Upper lobe of left lung (tissue), 6 donors: Measurements from ENCODE around the gene TARS3. TPM values are rescaled to one million over a fixed set of nuclear protein-coding genes. Genes with fewer than 3 reads are reported as not detected.

Experiments
- ATAC-seq, 2 donors: fragments of 200-7000 bp; cut with Tn5 transposase; one replicate each; pipeline ENCODE4 v1.9.1; 2022; ENCODE audit warnings: mild to moderate bottlenecking in 2 of 2, moderate library complexity in 2 of 2; ENCODE audit not compliant: low FRiP score in 2 of 2
- DNase-seq, 2 donors: peaks; one replicate each; pipeline ENCODE4 v3.0.0-alpha.2; 2019 to 2020
- H3K27ac ChIP-seq, 4 donors: fragments of 200-600 bp; sonication (generic); one replicate each; pipeline ENCODE4 v1.5.1; 2016 to 2019
- H3K27me3 ChIP-seq, 4 donors: fragments of 200-600 bp; sonication (generic); one replicate each; pipeline ENCODE4 v1.5.1; 2017 to 2019
- H3K36me3 ChIP-seq, 4 donors: fragments of 200-600 bp; sonication (generic); one replicate each; pipeline ENCODE4 v1.5.1; 2016 to 2019
- H3K4me1 ChIP-seq, 4 donors: fragments of 200-600 bp; sonication (generic); one replicate each; pipeline ENCODE4 v1.5.1; 2018 to 2019
- H3K4me3 ChIP-seq, 4 donors: fragments of 200-600 bp; sonication (generic); one replicate each; pipeline ENCODE4 v1.5.1; 2017 to 2019; ENCODE audit warnings: mild to moderate bottlenecking in 2 of 4, moderate library complexity in 1 of 4
- H3K9me3 ChIP-seq, 4 donors: fragments of 200-600 bp; sonication (generic); one replicate each; pipeline ENCODE4 v1.5.1; 2018 to 2019
- EP300 ChIP-seq, 4 donors: sonication (generic); formaldehyde crosslinking; IDR thresholded peaks; one replicate each; pipeline ENCODE4 v1.5.1; 2017; ENCODE audit warnings: antibody characterized with exemption in 4 of 4, control low read depth in 2 of 4
- POLR2A ChIP-seq, 4 donors: fragments of 450-650 bp; IDR thresholded peaks; one replicate each; pipeline ENCODE4 v1.5.1; 2016 to 2017; ENCODE audit warnings: antibody characterized with exemption in 4 of 4, mild to moderate bottlenecking in 2 of 4
- POLR2AphosphoS5 ChIP-seq, 2 donors: sonication (generic); formaldehyde crosslinking; IDR thresholded peaks; one replicate each; pipeline ENCODE4 v1.5.1; 2017; ENCODE audit warnings: antibody characterized with exemption in 2 of 2
- WGBS, 2 donors: methylation state at CpG; one replicate each; pipeline ENCODE4 v1.1.5; 2017 to 2018; 5-methylcytosine and 5-hydroxymethylcytosine counted together
- small RNA-seq, 4 donors: library from RNA; depleted of rRNA; stranded (forward); fragments of <200 nt; gene quantifications; one replicate each; pipeline ENCODE3, GENCODE V24; 2016
- total RNA-seq, 6 donors: library from RNA; depleted of rRNA in 4 of 6; stranded (reverse); fragments of >200 nt in 4 of 6; gene quantifications; one replicate each; pipeline versions ENCODE4 v1.1.0 to v1.2.1, GENCODE V29; 2016 to 2021
- TF ChIP-seq, protein P1 (sequence below), 6 experiments: fragments of 450-650 bp in 4 of 6; fragments of 200-600 bp in 2 of 6; sonication (generic) in 2 of 6; IDR thresholded peaks; one replicate each; pipeline ENCODE4 v1.5.1; 2016 to 2019; ENCODE audit warnings: antibody characterized with exemption in 6 of 6
- donor health status: DM: no; HTN: no; CAD: no; lungs with moderate emphysema.
- donor health status: DM: no; HTN: yes; CAD: no; lungs with severe emphysema.

TARS3 gene
- total RNA-seq, 6 donors from 2014 or later, result 8.7 to 45.1 (median 13.9) TPM

- no peak for ATAC-seq
Measured at GRCh38 chr15:101608201-101608600, 116.1 kb downstream of the TARS3 start.

GRCh38 chr15:101607108-101607507, 117.2 kb downstream of the TARS3 start:
- TF ChIP-seq EP300 (IDR thresholded peaks at IDR 0.05) (no peak), POLR2A (IDR thresholded peaks at IDR 0.05) (no peak), POLR2AphosphoS5 (IDR thresholded peaks at IDR 0.05) (no peak)
- TF ChIP-seq, protein P1, sequence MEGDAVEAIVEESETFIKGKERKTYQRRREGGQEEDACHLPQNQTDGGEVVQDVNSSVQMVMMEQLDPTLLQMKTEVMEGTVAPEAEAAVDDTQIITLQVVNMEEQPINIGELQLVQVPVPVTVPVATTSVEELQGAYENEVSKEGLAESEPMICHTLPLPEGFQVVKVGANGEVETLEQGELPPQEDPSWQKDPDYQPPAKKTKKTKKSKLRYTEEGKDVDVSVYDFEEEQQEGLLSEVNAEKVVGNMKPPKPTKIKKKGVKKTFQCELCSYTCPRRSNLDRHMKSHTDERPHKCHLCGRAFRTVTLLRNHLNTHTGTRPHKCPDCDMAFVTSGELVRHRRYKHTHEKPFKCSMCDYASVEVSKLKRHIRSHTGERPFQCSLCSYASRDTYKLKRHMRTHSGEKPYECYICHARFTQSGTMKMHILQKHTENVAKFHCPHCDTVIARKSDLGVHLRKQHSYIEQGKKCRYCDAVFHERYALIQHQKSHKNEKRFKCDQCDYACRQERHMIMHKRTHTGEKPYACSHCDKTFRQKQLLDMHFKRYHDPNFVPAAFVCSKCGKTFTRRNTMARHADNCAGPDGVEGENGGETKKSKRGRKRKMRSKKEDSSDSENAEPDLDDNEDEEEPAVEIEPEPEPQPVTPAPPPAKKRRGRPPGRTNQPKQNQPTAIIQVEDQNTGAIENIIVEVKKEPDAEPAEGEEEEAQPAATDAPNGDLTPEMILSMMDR (IDR thresholded peaks at IDR 0.05), result no peak
- ATAC-seq, result no peak
- no peaks in the 10 kb centered on the region for H3K36me3 ChIP-seq
- WGBS, 2 donors, result 60% methylated on average over 2 of the region's 2 CpGs
- H3K4me3 ChIP-seq, result no peak overlapping the region
- no peaks in the 10 kb centered on the region for H3K4me1 ChIP-seq
- no peaks in the 10 kb centered on the region for H3K27me3 ChIP-seq
- no peaks in the 10 kb centered on the region for H3K9me3 ChIP-seq
- no peak for DNase-seq
- no peak overlapping the region for H3K27ac ChIP-seq

More at GRCh38 chr15:101608201-101608600, 116.1 kb downstream of the TARS3 start:
- no peak for DNase-seq
- no peaks in the 10 kb centered on the region for H3K36me3 ChIP-seq
- H3K9me3 ChIP-seq, result no peaks in the 10 kb centered on the region
- no peaks in the 10 kb centered on the region for H3K4me1 ChIP-seq
- no peak for TF ChIP-seq EP300 (IDR thresholded peaks at IDR 0.05)
- no peak for TF ChIP-seq POLR2AphosphoS5 (IDR thresholded peaks at IDR 0.05)
- TF ChIP-seq POLR2A (IDR thresholded peaks at IDR 0.05), result no peak
- TF ChIP-seq, protein P1 (IDR thresholded peaks at IDR 0.05), result no peak
- H3K4me3 ChIP-seq, result no peak overlapping the region
- H3K27me3 ChIP-seq, result no peaks in the 10 kb centered on the region
- no peak overlapping the region for H3K27ac ChIP-seq
- WGBS, 2 donors, result 76% methylated on average over 9 of the region's 9 CpGs

GRCh38 chr15:101604124-101604874, 120.0 kb downstream of the TARS3 start:
- no peak overlapping the region for H3K4me3 ChIP-seq
- no peaks in the 10 kb centered on the region for H3K36me3 ChIP-seq
- ATAC-seq (no peak), DNase-seq (no peak)
- H3K4me1 ChIP-seq, result no peaks in the 10 kb centered on the region
- H3K9me3 ChIP-seq, result no peaks in the 10 kb centered on the region
- TF ChIP-seq POLR2AphosphoS5 (IDR thresholded peaks at IDR 0.05), result no peak
- no peak for TF ChIP-seq POLR2A (IDR thresholded peaks at IDR 0.05)
- no peak for TF ChIP-seq EP300 (IDR thresholded peaks at IDR 0.05)
- TF ChIP-seq, protein P1 (IDR thresholded peaks at IDR 0.05), result no peak
- no peaks in the 10 kb centered on the region for H3K27me3 ChIP-seq
- no peak overlapping the region for H3K27ac ChIP-seq
- WGBS, 2 donors, result 93 to 99% methylated on average over 4 of the region's 4 CpGs

Small RNA genes lying within 50 kb of the gene (small RNA-seq; reads per million reads assigned to genes)
- 0 reads per million in 4 donors for gene RN7SL209P
- gene RNU6-807P, result 0 reads per million in 4 donors

Other genes with a start within 250 kb of the TARS3 start
- 10 to 100 TPM in 1 of 6 donors, 1 to 10 TPM in 5; 3.1 to 24.4 (median 5.5) TPM for gene PCSK6, start 234.8 kb downstream of the TARS3 start, total RNA-seq
- 10 to 100 TPM; 14.0 to 60.2 (median 46.5) TPM for gene TM2D3, start 72.1 kb downstream of the TARS3 start, total RNA-seq
- gene OR4F6, start 79.0 kb upstream of the TARS3 start, total RNA-seq, result not detected
- not detected for gene OR4F15, start 87.7 kb upstream of the TARS3 start, total RNA-seq